Astrocyte of the spinal cord (primary cell): Measurements from ENCODE around the gene RTL5.
A peak's percentile ranks its signal among the peaks of the same experiment; 100 is the strongest.
"Not testable (repeated sequence)": the region's sequence is repeated elsewhere in the genome, so short reads cannot be mapped to it uniquely, and the experiment has no call there.

ENCODE experiments used
- DNase-seq: peaks from one replicate; pipeline ENCODE4 v3.0.0; 2011; ENCODE audit warnings: low read depth, low spot score
- H3K4me3 ChIP-seq: 2 replicates; pipeline ENCODE4 v1.5.1; 2011; ENCODE audit warnings: low read depth, mild to moderate bottlenecking, low read length, moderate library complexity
- CTCF ChIP-seq: IDR thresholded peaks from 2 replicates; pipeline ENCODE4 v1.5.1; 2012; ENCODE audit warnings: low read depth, mild to moderate bottlenecking, low read length, inconsistent platforms
- in situ Hi-C: cut with HindIII; loops from 2 replicates; pipeline ENCODE4 v1.10.0; 2017; ENCODE audit warnings: low sequenced_read_pairs

RTL5 gene

GRCh38 chrX:72131317-72132294, at the start of gene RTL5:
Gene RTL5 (minus strand): TSS chrX:72131915.
- peak within 1 kb of the TSS; percentile 49 for H3K4me3 ChIP-seq
- no peak for TF ChIP-seq CTCF
- peak; percentile 85 for DNase-seq
- in situ Hi-C loops: no loop called here

GRCh38 chrX:72180539-72180938, 48.8 kb upstream of the RTL5 start:
- DNase-seq: no peak
- in situ Hi-C loops: no loop called here
- peak overlapping the region; percentile 91 for H3K4me3 ChIP-seq
- no peak for TF ChIP-seq CTCF

GRCh38 chrX:72176981-72177380, 45.3 kb upstream of the RTL5 start:
- in situ Hi-C loops: no loop called here
- no peak overlapping the region for H3K4me3 ChIP-seq
- DNase-seq: no peak
- TF ChIP-seq CTCF: no peak

GRCh38 chrX:72176289-72176688, 44.6 kb upstream of the RTL5 start:
- in situ Hi-C loops, H3K4me3 ChIP-seq, DNase-seq: not testable (repeated sequence)

GRCh38 chrX:72169008-72169728, 37.5 kb upstream of the RTL5 start:
- no peak for TF ChIP-seq CTCF
- DNase-seq: no peak
- in situ Hi-C loops: no loop called here
- H3K4me3 ChIP-seq: no peak overlapping the region

- H3K4me3 ChIP-seq: no peak overlapping the region
- DNase-seq: no peak
- TF ChIP-seq CTCF: no peak
- in situ Hi-C loops: no loop called here
Observed at GRCh38 chrX:72165551-72165950, 33.8 kb upstream of the RTL5 start.

GRCh38 chrX:72159769-72160168, 28.1 kb upstream of the RTL5 start:
- no peak for TF ChIP-seq CTCF
- no peak for DNase-seq
- in situ Hi-C loops: no loop called here
- H3K4me3 ChIP-seq: no peak overlapping the region
